MG63 (cell line): ENCODE results near the gene ZFPM1. TPM values are rescaled to one million over a fixed set of nuclear protein-coding genes. Genes with fewer than 3 reads are reported as not detected.
A peak's percentile ranks its signal among the peaks of the same experiment; 100 is the strongest.

ENCODE experiments used
- DNase-seq: peaks from one replicate; pipeline ENCODE4 v3.0.0-alpha.2; 2020
- H3K27me3 ChIP-seq: fragments of 250-450 bp; sonication (Bioruptor Pico); 2 replicates; pipeline ENCODE4 v1.5.1; 2020; ENCODE audit warnings: mild to moderate bottlenecking, moderate library complexity
- H3K36me3 ChIP-seq: fragments of 250-450 bp; sonication (Bioruptor Pico); 2 replicates; pipeline ENCODE4 v1.5.1; 2020; ENCODE audit warnings: mild to moderate bottlenecking, moderate library complexity
- H3K4me3 ChIP-seq: fragments of 250-450 bp; sonication (Bioruptor Pico); 2 replicates; pipeline ENCODE4 v1.5.1; 2020; ENCODE audit warnings: mild to moderate bottlenecking, moderate library complexity
- H3K9me3 ChIP-seq: fragments of 250-450 bp; sonication (Bioruptor Pico); 2 replicates; pipeline ENCODE4 v1.5.1; 2020; ENCODE audit warnings: mild to moderate bottlenecking, moderate library complexity
- total RNA-seq: library from RNA; depleted of rRNA; stranded (reverse); fragments of >200 nt; shearing (Covaris generic); gene quantifications from 2 replicates; pipeline ENCODE4 v1.2.3, GENCODE V29; 2014; ENCODE audit warnings: low replicate concordance

The ZFPM1 gene
- total RNA-seq, 1 experiment from 2014 or later, result 0.33 TPM

- Histone ChIP-seq H3K36me3 (no peaks in the 10 kb centered on the region), H3K4me3 (no peak overlapping the region), H3K9me3 (no peaks in the 10 kb centered on the region), H3K27me3 (0 out of 2 replicates have a peak, but pooled peaks cover 1% of the 10 kb centered on the region)
- no peak for DNase-seq
Observed at GRCh38 chr16:88553739-88554138, 100.7 kb downstream of the ZFPM1 start.

GRCh38 chr16:88554711-88555264 is 101.7 kb downstream of the ZFPM1 start:
- H3K27me3 ChIP-seq, result 0 out of 2 replicates have a peak, but pooled peaks cover 2% of the 10 kb centered on the region
- no peak for DNase-seq
- no peaks in the 10 kb centered on the region for H3K36me3 ChIP-seq
- H3K4me3 ChIP-seq, result no peak overlapping the region
- H3K9me3 ChIP-seq, result no peaks in the 10 kb centered on the region

- no peak for DNase-seq
- Histone ChIP-seq H3K27me3 (0 out of 2 replicates have a peak, but pooled peaks cover 2% of the 10 kb centered on the region), H3K9me3 (no peaks in the 10 kb centered on the region), H3K4me3 (no peak overlapping the region), H3K36me3 (no peaks in the 10 kb centered on the region)
Observed at GRCh38 chr16:88556294-88556988, 103.4 kb downstream of the ZFPM1 start.

GRCh38 chr16:88558457-88559442 is 105.7 kb downstream of the ZFPM1 start:
- DNase-seq, result peak; percentile 48
- Histone ChIP-seq H3K36me3 (no peaks in the 10 kb centered on the region), H3K9me3 (no peaks in the 10 kb centered on the region), H3K27me3 (0 out of 2 replicates have a peak, but pooled peaks cover 2% of the 10 kb centered on the region), H3K4me3 (no peak overlapping the region)

GRCh38 chr16:88560714-88561484 is 107.8 kb downstream of the ZFPM1 start:
- H3K4me3 ChIP-seq, result no peak overlapping the region
- H3K36me3 ChIP-seq, result no peaks in the 10 kb centered on the region
- DNase-seq, result peak; percentile 10
- H3K9me3 ChIP-seq, result no peaks in the 10 kb centered on the region
- 0 out of 2 replicates have a peak, but pooled peaks cover 2% of the 10 kb centered on the region for H3K27me3 ChIP-seq

- no peak overlapping the region for H3K4me3 ChIP-seq
Observed at GRCh38 chr16:88561485-88562359, 108.6 kb downstream of the ZFPM1 start.

GRCh38 chr16:88566158-88566557 is 113.1 kb downstream of the ZFPM1 start:
- no peak for DNase-seq
- H3K9me3 ChIP-seq, result no peaks in the 10 kb centered on the region
- no peaks in the 10 kb centered on the region for H3K36me3 ChIP-seq
- H3K4me3 ChIP-seq, result no peak overlapping the region
- H3K27me3 ChIP-seq, result no peaks in the 10 kb centered on the region

More at GRCh38 chr16:88561485-88562359, 108.6 kb downstream of the ZFPM1 start:
- DNase-seq, result peak; percentile 28
- Histone ChIP-seq H3K36me3 (no peaks in the 10 kb centered on the region), H3K9me3 (no peaks in the 10 kb centered on the region), H3K27me3 (0 out of 2 replicates have a peak, but pooled peaks cover 2% of the 10 kb centered on the region)

- peak overlapping the region; percentile 74 for H3K4me3 ChIP-seq
- no peaks in the 10 kb centered on the region; the same call in 1 of the 2 replicates for H3K36me3 ChIP-seq
- no peaks in the 10 kb centered on the region for H3K9me3 ChIP-seq
- no peaks in the 10 kb centered on the region for H3K27me3 ChIP-seq
- no peak for DNase-seq
Observed at GRCh38 chr16:88568710-88569613, 115.9 kb downstream of the ZFPM1 start.

- Histone ChIP-seq H3K36me3 (no peaks in the 10 kb centered on the region; the same call in 1 of the 2 replicates), H3K27me3 (no peaks in the 10 kb centered on the region), H3K4me3 (peak overlapping the region; percentile 74), H3K9me3 (no peaks in the 10 kb centered on the region)
- DNase-seq, result no peak
Observed at GRCh38 chr16:88569614-88569984, 116.5 kb downstream of the ZFPM1 start.

GRCh38 chr16:88569985-88570690 is 117.1 kb downstream of the ZFPM1 start, which contains the start of gene ZC3H18:
ZC3H18 (plus strand) TSS chr16:88570403; CDS start chr16:88577124, 6,721 bp downstream.
- DNase-seq, result peak; percentile 90
- peak within 1 kb of the TSS; percentile 74 for H3K4me3 ChIP-seq
- no peaks in the 10 kb centered on the region; the same call in 1 of the 2 replicates for H3K36me3 ChIP-seq
- H3K27me3 ChIP-seq, result no peaks in the 10 kb centered on the region
- no peaks in the 10 kb centered on the region for H3K9me3 ChIP-seq

- peak overlapping the region; percentile 74 for H3K4me3 ChIP-seq
- no peak for DNase-seq
- H3K9me3 ChIP-seq, result no peaks in the 10 kb centered on the region
- H3K27me3 ChIP-seq, result no peaks in the 10 kb centered on the region
- H3K36me3 ChIP-seq, result no peaks in the 10 kb centered on the region; the same call in 1 of the 2 replicates
Observed at GRCh38 chr16:88570691-88571092, 117.6 kb downstream of the ZFPM1 start.

- DNase-seq, result no peak
- no peaks in the 10 kb centered on the region for H3K9me3 ChIP-seq
- H3K4me3 ChIP-seq, result no peak overlapping the region
- H3K36me3 ChIP-seq, result peaks cover 2% of the 10 kb centered on the region
- no peaks in the 10 kb centered on the region for H3K27me3 ChIP-seq
Observed at GRCh38 chr16:88575251-88575650, 122.2 kb downstream of the ZFPM1 start.

GRCh38 chr16:88576307-88576706 is 123.2 kb downstream of the ZFPM1 start:
- H3K27me3 ChIP-seq, result no peaks in the 10 kb centered on the region
- peaks cover 2% of the 10 kb centered on the region for H3K36me3 ChIP-seq

GRCh38 chr16:88577166-88577565 is 124.1 kb downstream of the ZFPM1 start:
- H3K36me3 ChIP-seq, result peaks cover 2% of the 10 kb centered on the region
- no peaks in the 10 kb centered on the region for H3K9me3 ChIP-seq
- no peaks in the 10 kb centered on the region for H3K27me3 ChIP-seq
- no peak for DNase-seq
- H3K4me3 ChIP-seq, result no peak overlapping the region

More at GRCh38 chr16:88576307-88576706, 123.2 kb downstream of the ZFPM1 start:
- Histone ChIP-seq H3K9me3 (no peaks in the 10 kb centered on the region), H3K4me3 (no peak overlapping the region)
- DNase-seq, result no peak
